SU-DHL-6 (cell line): Measurements from ENCODE around the gene PIP4P1.

Experiments used
- H2AFZ ChIP-seq: fragments of 200-600 bp; sonication (generic); 2 replicates; pipeline ENCODE4 v1.6.1; 2014; ENCODE audit warnings: low read depth, mild to moderate bottlenecking, moderate library complexity, mixed read lengths, antibody characterized with exemption, low read length; ENCODE audit not compliant: severe bottlenecking
- H3F3A ChIP-seq: fragments of 200-600 bp; shearing (Covaris generic); 2 replicates; pipeline ENCODE4 v1.6.0; 2016; ENCODE audit warnings: antibody characterized with exemption, mild to moderate bottlenecking; ENCODE audit not compliant: insufficient read depth
- H3K27ac ChIP-seq: fragments of 200-600 bp; sonication (generic); 2 replicates; pipeline ENCODE4 v1.5.1; 2016; ENCODE audit warnings: low read depth, mild to moderate bottlenecking, low read length, moderate library complexity, mixed read lengths
- H3K27me3 ChIP-seq: fragments of 200-600 bp; sonication (generic), shearing (Covaris generic); 2 replicates; pipeline ENCODE4 v1.6.0; 2014; ENCODE audit warnings: mild to moderate bottlenecking, low read length
- H3K36me3 ChIP-seq: fragments of 200-600 bp; sonication (generic); 2 replicates; pipeline ENCODE4 v1.6.1; 2014; ENCODE audit warnings: mild to moderate bottlenecking, low read length, mixed read lengths
- H3K4me2 ChIP-seq: fragments of 300-600, 200-600 bp; shearing (Covaris generic), sonication (generic); 2 replicates; pipeline ENCODE4 v1.6.0; 2014; ENCODE audit warnings: low read length, low read depth, mild to moderate bottlenecking; ENCODE audit not compliant: poor library complexity, severe bottlenecking
- H3K4me3 ChIP-seq: fragments of 200-600 bp; sonication (generic); 2 replicates; pipeline ENCODE4 v1.5.1; 2014; ENCODE audit warnings: antibody characterized with exemption, low read length, mild to moderate bottlenecking, mixed read lengths; ENCODE audit not compliant: insufficient read depth, poor library complexity, severe bottlenecking
- H3K79me2 ChIP-seq: fragments of 200-600 bp; sonication (generic); 2 replicates; pipeline ENCODE4 v1.6.1; 2014; ENCODE audit warnings: mild to moderate bottlenecking, low read length, moderate library complexity; ENCODE audit not compliant: insufficient read depth
- H3K9ac ChIP-seq: fragments of 200-600 bp; sonication (generic); 2 replicates; pipeline ENCODE4 v1.7.0; 2014; ENCODE audit warnings: mild to moderate bottlenecking, low read length
- H3K9me2 ChIP-seq: fragments of 200-600 bp; sonication (generic); replicated peaks from 2 replicates; pipeline ENCODE4 v1.6.1; 2014; ENCODE audit warnings: low read length; ENCODE audit not compliant: insufficient read depth
- H3K9me3 ChIP-seq: fragments of 200-600 bp; sonication (generic); 2 replicates; pipeline ENCODE4 v1.6.1; 2014; ENCODE audit warnings: low read length, mixed read lengths; ENCODE audit not compliant: insufficient read depth
- H4K20me1 ChIP-seq: fragments of 200-600 bp; sonication (generic); 2 replicates; pipeline ENCODE4 v1.6.1; 2014; ENCODE audit warnings: low read depth, mild to moderate bottlenecking, antibody characterized with exemption, low read length, moderate library complexity, mixed read lengths
- CTCF ChIP-seq: fragments of 200-600 bp; sonication (generic); IDR thresholded peaks from one replicate; pipeline ENCODE4 v1.5.1; 2017; ENCODE audit warnings: antibody characterized with exemption, mild to moderate bottlenecking, low read length, moderate library complexity; ENCODE audit not compliant: insufficient read depth, poor library complexity, severe bottlenecking
- EZH2phosphoT487 ChIP-seq: fragments of 200-600 bp; sonication (generic), shearing (Covaris generic); conservative IDR thresholded peaks from 2 replicates; pipeline ENCODE4 v1.6.1; 2018; ENCODE audit warnings: mild to moderate bottlenecking, antibody characterized with exemption, low read length, moderate library complexity, mixed read lengths

Gene PIP4P1

GRCh38 chr14:20477211-20477876 lies 16.1 kb upstream of the PIP4P1 start:
- no peak for TF ChIP-seq CTCF
- TF ChIP-seq EZH2phosphoT487, result no peak
- Histone ChIP-seq H3K9me2 (no peaks in the 10 kb centered on the region), H3K4me2 (no peak overlapping the region), H3F3A (no peaks in the 10 kb centered on the region; the same call in 1 of the 2 replicates), H3K9me3 (no peaks in the 10 kb centered on the region), H3K9ac (no peak overlapping the region), H3K79me2 (peaks cover 9% of the 10 kb centered on the region), H3K27me3 (no peaks in the 10 kb centered on the region), H2AFZ (no peak overlapping the region), H3K4me3 (no peak overlapping the region), H3K36me3 (peaks cover 31% of the 10 kb centered on the region; the same call in 1 of the 2 replicates), H4K20me1 (no peaks in the 10 kb centered on the region), H3K27ac (no peak overlapping the region)

GRCh38 chr14:20476776-20477175 lies 15.5 kb upstream of the PIP4P1 start:
- no peak overlapping the region for H3K9ac ChIP-seq
- no peaks in the 10 kb centered on the region for H3K9me3 ChIP-seq
- no peak overlapping the region for H2AFZ ChIP-seq
- TF ChIP-seq EZH2phosphoT487 (no peak), CTCF (no peak)
- H3K4me3 ChIP-seq, result no peak overlapping the region
- no peak overlapping the region for H3K4me2 ChIP-seq
- no peaks in the 10 kb centered on the region for H3K27me3 ChIP-seq
- peaks cover 31% of the 10 kb centered on the region; the same call in 1 of the 2 replicates for H3K36me3 ChIP-seq
- no peaks in the 10 kb centered on the region for H3K9me2 ChIP-seq
- H4K20me1 ChIP-seq, result no peaks in the 10 kb centered on the region
- H3K27ac ChIP-seq, result no peak overlapping the region
- peaks cover 15% of the 10 kb centered on the region for H3K79me2 ChIP-seq
- H3F3A ChIP-seq, result no peaks in the 10 kb centered on the region; the same call in 1 of the 2 replicates

GRCh38 chr14:20472536-20473169 lies 11.4 kb upstream of the PIP4P1 start:
- Histone ChIP-seq H3K4me2 (no peak overlapping the region), H3K27me3 (no peaks in the 10 kb centered on the region), H4K20me1 (no peaks in the 10 kb centered on the region; the same call in 1 of the 2 replicates), H3K36me3 (peaks cover 20% of the 10 kb centered on the region; the same call in 1 of the 2 replicates), H3K9ac (no peak overlapping the region), H3K9me3 (no peaks in the 10 kb centered on the region), H3F3A (no peaks in the 10 kb centered on the region; the same call in 1 of the 2 replicates), H3K4me3 (no peak overlapping the region), H3K79me2 (peaks cover 40% of the 10 kb centered on the region), H3K27ac (no peak overlapping the region), H2AFZ (no peak overlapping the region), H3K9me2 (no peaks in the 10 kb centered on the region)
- TF ChIP-seq EZH2phosphoT487, result no peak
- TF ChIP-seq CTCF, result no peak
